H1 (cell line): ENCODE data around the gene PLD6.

ENCODE experiments used
- CEBPB ChIP-seq: IDR thresholded peaks from 2 replicates; pipeline ENCODE4 v1.6.1; 2012; ENCODE audit warnings: low read depth, low read length
- CHD1 ChIP-seq: IDR thresholded peaks from 2 replicates; pipeline ENCODE4 v1.6.1; 2012; ENCODE audit warnings: low read depth, low read length, improper control_type of control experiment
- EZH2 ChIP-seq: fragments of 200-600 bp; sonication (generic); IDR thresholded peaks from 2 replicates; pipeline ENCODE4 v1.7.1; 2012; ENCODE audit warnings: low read depth, mild to moderate bottlenecking, moderate library complexity, low read length, inconsistent platforms; ENCODE audit not compliant: severe bottlenecking
- JUN ChIP-seq: IDR thresholded peaks from 2 replicates; pipeline ENCODE4 v1.6.1; 2011; ENCODE audit warnings: low read depth, mild to moderate bottlenecking, improper control_type of control experiment, low read length
- POLR2A ChIP-seq, 2 experiments: IDR thresholded peaks; 1 replicate in 1 of 2; 2 replicates in 1 of 2; pipeline ENCODE4 v1.6.1; 2011; ENCODE audit warnings: low read depth in 2 of 2, low read length in 2 of 2, mild to moderate bottlenecking in 2 of 2; ENCODE audit errors: control extremely low read depth in 1 of 2
- RFX5 ChIP-seq: IDR thresholded peaks from 2 replicates; pipeline ENCODE4 v1.6.1; 2011; ENCODE audit warnings: low read depth, low read length, improper control_type of control experiment, borderline replicate concordance
- SRF ChIP-seq: IDR thresholded peaks from 2 replicates; pipeline ENCODE4 v1.6.1; 2011; ENCODE audit warnings: mild to moderate bottlenecking, low read depth, low read length, moderate library complexity
- TF ChIP-seq, protein P1 (sequence below), 3 experiments: IDR thresholded peaks; 1 replicate in 2 of 3; 2 replicates in 1 of 3; pipeline versions ENCODE4 v1.5.1 to v1.6.1; 2011; ENCODE audit warnings: low read length in 3 of 3, mild to moderate bottlenecking in 3 of 3, inconsistent platforms in 2 of 3, low read depth in 1 of 3, moderate library complexity in 1 of 3; ENCODE audit not compliant: insufficient read depth in 1 of 3; ENCODE audit errors: control extremely low read depth in 1 of 3
- TF ChIP-seq, protein P2 (sequence below): IDR thresholded peaks from 2 replicates; pipeline ENCODE4 v1.6.1; 2012; ENCODE audit warnings: inconsistent platforms

DNA sequence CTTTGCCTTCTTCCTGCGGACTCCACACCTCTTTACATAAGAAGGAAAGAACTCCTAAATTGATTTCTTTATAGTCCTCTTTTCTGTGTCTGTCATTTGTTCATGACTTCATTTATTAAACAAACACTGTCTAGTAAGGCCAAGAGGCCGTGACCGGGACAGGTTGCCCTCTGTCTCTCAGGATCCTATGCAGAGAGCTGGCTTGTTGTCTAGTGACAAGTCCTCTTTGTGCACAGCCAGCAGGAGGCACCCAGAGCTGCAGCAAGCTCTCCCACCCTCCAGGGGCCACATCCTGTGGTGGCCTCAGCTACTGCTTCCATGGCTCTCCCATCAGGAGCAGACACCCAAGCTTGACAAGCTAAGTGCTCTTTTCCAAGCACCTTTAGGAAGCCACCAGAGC lies 50.6 kb downstream of the PLD6 start:
- TF ChIP-seq SRF = no peak
- TF ChIP-seq EZH2 = no peak
- TF ChIP-seq POLR2A (IDR thresholded peaks at IDR 0.05; ENCODE audit: control extremely low read depth in 1 of 2, low read depth in 2 of 2, low read length in 2 of 2) = no peak
- TF ChIP-seq JUN = no peak
- TF ChIP-seq, protein P1, sequence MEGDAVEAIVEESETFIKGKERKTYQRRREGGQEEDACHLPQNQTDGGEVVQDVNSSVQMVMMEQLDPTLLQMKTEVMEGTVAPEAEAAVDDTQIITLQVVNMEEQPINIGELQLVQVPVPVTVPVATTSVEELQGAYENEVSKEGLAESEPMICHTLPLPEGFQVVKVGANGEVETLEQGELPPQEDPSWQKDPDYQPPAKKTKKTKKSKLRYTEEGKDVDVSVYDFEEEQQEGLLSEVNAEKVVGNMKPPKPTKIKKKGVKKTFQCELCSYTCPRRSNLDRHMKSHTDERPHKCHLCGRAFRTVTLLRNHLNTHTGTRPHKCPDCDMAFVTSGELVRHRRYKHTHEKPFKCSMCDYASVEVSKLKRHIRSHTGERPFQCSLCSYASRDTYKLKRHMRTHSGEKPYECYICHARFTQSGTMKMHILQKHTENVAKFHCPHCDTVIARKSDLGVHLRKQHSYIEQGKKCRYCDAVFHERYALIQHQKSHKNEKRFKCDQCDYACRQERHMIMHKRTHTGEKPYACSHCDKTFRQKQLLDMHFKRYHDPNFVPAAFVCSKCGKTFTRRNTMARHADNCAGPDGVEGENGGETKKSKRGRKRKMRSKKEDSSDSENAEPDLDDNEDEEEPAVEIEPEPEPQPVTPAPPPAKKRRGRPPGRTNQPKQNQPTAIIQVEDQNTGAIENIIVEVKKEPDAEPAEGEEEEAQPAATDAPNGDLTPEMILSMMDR (IDR thresholded peaks at IDR 0.05; ENCODE audit: control extremely low read depth in 1 of 3, insufficient read depth in 1 of 3, low read depth in 1 of 3, low read length in 3 of 3) = no peak
- TF ChIP-seq RFX5 = no peak
- TF ChIP-seq CEBPB = no peak
- TF ChIP-seq CHD1 = no peak
- TF ChIP-seq, protein P2, sequence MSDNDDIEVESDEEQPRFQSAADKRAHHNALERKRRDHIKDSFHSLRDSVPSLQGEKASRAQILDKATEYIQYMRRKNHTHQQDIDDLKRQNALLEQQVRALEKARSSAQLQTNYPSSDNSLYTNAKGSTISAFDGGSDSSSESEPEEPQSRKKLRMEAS = no peak
